Liver (tissue), 9 donors: Measurements from ENCODE around the gene FLT1. TPM values are rescaled to one million over a fixed set of nuclear protein-coding genes. Genes with fewer than 3 reads are reported as not detected.

ENCODE experiments used
- DNase-seq: peaks from one replicate; pipeline ENCODE4 v3.0.0-alpha.2; 2017; ENCODE audit warnings: low spot score
- H3K27ac ChIP-seq, 2 donors: one replicate each; pipeline ENCODE4 v1.7.0; 2013; ENCODE audit warnings: inconsistent platforms in 2 of 2, low read length in 2 of 2, control low read depth in 1 of 2, low read depth in 1 of 2, mild to moderate bottlenecking in 1 of 2
- H3K27me3 ChIP-seq, 4 donors: one replicate each; pipeline versions ENCODE4 v1.6.1 to v1.7.0; 2013; ENCODE audit warnings: low read length in 3 of 4, inconsistent platforms in 1 of 4, mild to moderate bottlenecking in 1 of 4, moderate library complexity in 1 of 4; ENCODE audit not compliant: control insufficient read depth in 4 of 4, insufficient read depth in 4 of 4
- H3K36me3 ChIP-seq, 4 donors: one replicate each; pipeline versions ENCODE4 v1.6.1 to v1.7.0; 2013; ENCODE audit warnings: low read length in 3 of 4, mild to moderate bottlenecking in 3 of 4, low read depth in 1 of 4, moderate library complexity in 1 of 4; ENCODE audit not compliant: control insufficient read depth in 4 of 4, insufficient read depth in 3 of 4
- H3K4me1 ChIP-seq, 4 donors: one replicate each; pipeline versions ENCODE4 v1.6.1 to v1.7.0; 2013; ENCODE audit warnings: low read length in 3 of 4, mild to moderate bottlenecking in 3 of 4, moderate library complexity in 1 of 4; ENCODE audit not compliant: control insufficient read depth in 4 of 4, insufficient read depth in 4 of 4
- H3K4me3 ChIP-seq, 3 donors: one replicate each; pipeline versions ENCODE4 v1.6.1 to v1.7.0; 2013; ENCODE audit warnings: low read length in 3 of 3, control low read depth in 1 of 3, low read depth in 1 of 3, mild to moderate bottlenecking in 1 of 3
- H3K9ac ChIP-seq, 2 donors: one replicate each; pipeline ENCODE4 v1.7.0; 2013; ENCODE audit warnings: low read length in 2 of 2, mild to moderate bottlenecking in 2 of 2, moderate library complexity in 2 of 2, control low read depth in 1 of 2, low read depth in 1 of 2
- H3K9me3 ChIP-seq, 4 donors: one replicate each; pipeline versions ENCODE4 v1.6.1 to v1.7.0; 2013; ENCODE audit warnings: low read length in 3 of 4; ENCODE audit not compliant: control insufficient read depth in 4 of 4
- EGR1 ChIP-seq, 2 donors: IDR thresholded peaks; 2 replicates each; pipeline ENCODE4 v1.6.1; 2016 to 2018; ENCODE audit warnings: antibody characterized with exemption in 2 of 2, low read depth in 2 of 2
- FOXA2 ChIP-seq: IDR thresholded peaks from 2 replicates; pipeline ENCODE4 v1.6.1; 2016; ENCODE audit warnings: antibody characterized with exemption
- GABPA ChIP-seq, 2 donors: IDR thresholded peaks in 1 of 2; conservative IDR thresholded peaks in 1 of 2; 2 replicates each; pipeline ENCODE4 v1.6.1; 2016; ENCODE audit warnings: antibody characterized with exemption in 2 of 2, mild to moderate bottlenecking in 1 of 2, moderate library complexity in 1 of 2
- HNF4A ChIP-seq, 2 donors: conservative IDR thresholded peaks; 2 replicates each; pipeline ENCODE4 v1.6.1; 2016; ENCODE audit warnings: antibody characterized with exemption in 2 of 2, mild to moderate bottlenecking in 2 of 2
- JUND ChIP-seq, 2 donors: IDR thresholded peaks; 2 replicates each; pipeline ENCODE4 v1.6.1; 2016; ENCODE audit warnings: antibody characterized with exemption in 2 of 2
- NR2F2 ChIP-seq: IDR thresholded peaks from 2 replicates; pipeline ENCODE4 v1.6.1; 2016; ENCODE audit warnings: antibody characterized with exemption
- RAD21 ChIP-seq, 2 donors: IDR thresholded peaks; 2 replicates each; pipeline ENCODE4 v1.6.1; 2016; ENCODE audit warnings: antibody characterized with exemption in 2 of 2, mild to moderate bottlenecking in 2 of 2
- RXRA ChIP-seq, 2 donors: IDR thresholded peaks; 2 replicates each; pipeline ENCODE4 v1.6.1; 2017 to 2018; ENCODE audit warnings: antibody characterized with exemption in 2 of 2, mild to moderate bottlenecking in 1 of 2
- SP1 ChIP-seq: IDR thresholded peaks from 2 replicates; pipeline ENCODE4 v1.6.1; 2018; ENCODE audit warnings: antibody characterized with exemption, mild to moderate bottlenecking
- TAF1 ChIP-seq: conservative IDR thresholded peaks from 2 replicates; pipeline ENCODE4 v1.6.1; 2016; ENCODE audit warnings: antibody characterized with exemption, mild to moderate bottlenecking
- YY1 ChIP-seq: IDR thresholded peaks from 2 replicates; pipeline ENCODE4 v1.6.1; 2016; ENCODE audit warnings: antibody characterized with exemption, mild to moderate bottlenecking
- WGBS: extraction: QIAGEN DNeasy Blood & Tissue Kit; methylation state at CpG from one replicate; pipeline ENCODE4 v1.1.7; 2013; 5-methylcytosine and 5-hydroxymethylcytosine counted together
- polyA plus RNA-seq, 2 donors: library from polyadenylated mRNA; stranded (reverse) in 1 of 2; unstranded in 1 of 2; fragments of 200-250 nt in 1 of 2; fragments of >200 nt in 1 of 2; fragmentation: Nextera tagmentation in 1 of 2; extraction: Ambion mirVana in 1 of 2; gene quantifications; one replicate each; pipeline versions ENCODE4 v1.2.1 to v1.2.3, GENCODE V29; 2013 to 2015
- total RNA-seq, 2 donors: library from RNA; depleted of rRNA; stranded (reverse); fragments of >200 nt; gene quantifications; one replicate each; pipeline ENCODE4 v1.2.3, GENCODE V29; 2014
- TF ChIP-seq, protein P1 (sequence below): IDR thresholded peaks from 2 replicates; pipeline ENCODE4 v1.6.1; 2016; ENCODE audit warnings: antibody characterized with exemption, mild to moderate bottlenecking
- TF ChIP-seq, protein P2 (sequence below): fragments of 150-350 bp; IDR thresholded peaks from 2 replicates; pipeline ENCODE4 v1.5.1; 2017; ENCODE audit warnings: improper control_type of control experiment, low read depth, low read length; ENCODE audit not compliant: missing input control
- TF ChIP-seq, protein P3 (sequence below): IDR thresholded peaks from 2 replicates; pipeline ENCODE4 v1.6.1; 2016; ENCODE audit warnings: antibody characterized with exemption
- TF ChIP-seq, protein P4 (sequence below): IDR thresholded peaks from 2 replicates; pipeline ENCODE4 v1.6.1; 2016; ENCODE audit warnings: antibody characterized with exemption
- TF ChIP-seq, protein P5 (sequence below): IDR thresholded peaks from 2 replicates; pipeline ENCODE4 v1.6.1; 2016; ENCODE audit warnings: antibody characterized with exemption
- donor health status: healthy.
- donor health status: healthy.
- donor health status: healthy.
- donor health status: healthy.
- donor health status: healthy.

Gene FLT1
- total and polyA plus RNA-seq, 4 donors: 4.1 to 19.7 (median 9.3) TPM

DNA sequence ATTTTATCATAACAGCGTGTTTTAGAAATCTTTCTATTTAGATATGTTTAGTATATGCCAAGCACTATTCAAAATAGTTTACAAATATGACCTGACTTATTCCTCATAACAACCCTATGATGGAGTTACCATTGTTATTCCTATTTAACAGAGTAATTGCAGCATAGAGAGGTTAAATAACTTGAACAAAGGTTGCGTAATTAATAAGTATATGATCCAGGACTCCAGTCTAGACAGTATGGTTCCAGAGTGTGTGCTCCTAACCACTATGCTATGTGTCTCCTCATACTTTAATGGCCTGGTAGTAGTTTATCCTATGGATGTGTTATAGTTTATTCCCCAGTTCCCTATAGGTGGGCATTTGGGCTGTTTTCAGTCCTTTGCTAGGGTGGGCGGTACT lies 211.3 kb downstream of the FLT1 start:
- Histone ChIP-seq H3K4me3 (no peak overlapping the region), H3K36me3 (peaks cover 6 to 38% (median 24%) of the 10 kb centered on the region in 4 donors), H3K9ac (no peak overlapping the region), H3K27me3 (no peaks in the 10 kb centered on the region), H3K4me1 (no peaks in the 10 kb centered on the region), H3K27ac (no peak overlapping the region), H3K9me3 (no peaks in the 10 kb centered on the region)
- TF ChIP-seq YY1 (no peak), RXRA (IDR thresholded peaks at IDR 0.05) (no peak), RAD21 (IDR thresholded peaks at IDR 0.05) (no peak), FOXA2 (no peak), EGR1 (IDR thresholded peaks at IDR 0.05; ENCODE audit: low read depth in 2 of 2) (no peak)
- TF ChIP-seq, protein P1, sequence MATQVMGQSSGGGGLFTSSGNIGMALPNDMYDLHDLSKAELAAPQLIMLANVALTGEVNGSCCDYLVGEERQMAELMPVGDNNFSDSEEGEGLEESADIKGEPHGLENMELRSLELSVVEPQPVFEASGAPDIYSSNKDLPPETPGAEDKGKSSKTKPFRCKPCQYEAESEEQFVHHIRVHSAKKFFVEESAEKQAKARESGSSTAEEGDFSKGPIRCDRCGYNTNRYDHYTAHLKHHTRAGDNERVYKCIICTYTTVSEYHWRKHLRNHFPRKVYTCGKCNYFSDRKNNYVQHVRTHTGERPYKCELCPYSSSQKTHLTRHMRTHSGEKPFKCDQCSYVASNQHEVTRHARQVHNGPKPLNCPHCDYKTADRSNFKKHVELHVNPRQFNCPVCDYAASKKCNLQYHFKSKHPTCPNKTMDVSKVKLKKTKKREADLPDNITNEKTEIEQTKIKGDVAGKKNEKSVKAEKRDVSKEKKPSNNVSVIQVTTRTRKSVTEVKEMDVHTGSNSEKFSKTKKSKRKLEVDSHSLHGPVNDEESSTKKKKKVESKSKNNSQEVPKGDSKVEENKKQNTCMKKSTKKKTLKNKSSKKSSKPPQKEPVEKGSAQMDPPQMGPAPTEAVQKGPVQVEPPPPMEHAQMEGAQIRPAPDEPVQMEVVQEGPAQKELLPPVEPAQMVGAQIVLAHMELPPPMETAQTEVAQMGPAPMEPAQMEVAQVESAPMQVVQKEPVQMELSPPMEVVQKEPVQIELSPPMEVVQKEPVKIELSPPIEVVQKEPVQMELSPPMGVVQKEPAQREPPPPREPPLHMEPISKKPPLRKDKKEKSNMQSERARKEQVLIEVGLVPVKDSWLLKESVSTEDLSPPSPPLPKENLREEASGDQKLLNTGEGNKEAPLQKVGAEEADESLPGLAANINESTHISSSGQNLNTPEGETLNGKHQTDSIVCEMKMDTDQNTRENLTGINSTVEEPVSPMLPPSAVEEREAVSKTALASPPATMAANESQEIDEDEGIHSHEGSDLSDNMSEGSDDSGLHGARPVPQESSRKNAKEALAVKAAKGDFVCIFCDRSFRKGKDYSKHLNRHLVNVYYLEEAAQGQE: no peak
- TF ChIP-seq, protein P2, sequence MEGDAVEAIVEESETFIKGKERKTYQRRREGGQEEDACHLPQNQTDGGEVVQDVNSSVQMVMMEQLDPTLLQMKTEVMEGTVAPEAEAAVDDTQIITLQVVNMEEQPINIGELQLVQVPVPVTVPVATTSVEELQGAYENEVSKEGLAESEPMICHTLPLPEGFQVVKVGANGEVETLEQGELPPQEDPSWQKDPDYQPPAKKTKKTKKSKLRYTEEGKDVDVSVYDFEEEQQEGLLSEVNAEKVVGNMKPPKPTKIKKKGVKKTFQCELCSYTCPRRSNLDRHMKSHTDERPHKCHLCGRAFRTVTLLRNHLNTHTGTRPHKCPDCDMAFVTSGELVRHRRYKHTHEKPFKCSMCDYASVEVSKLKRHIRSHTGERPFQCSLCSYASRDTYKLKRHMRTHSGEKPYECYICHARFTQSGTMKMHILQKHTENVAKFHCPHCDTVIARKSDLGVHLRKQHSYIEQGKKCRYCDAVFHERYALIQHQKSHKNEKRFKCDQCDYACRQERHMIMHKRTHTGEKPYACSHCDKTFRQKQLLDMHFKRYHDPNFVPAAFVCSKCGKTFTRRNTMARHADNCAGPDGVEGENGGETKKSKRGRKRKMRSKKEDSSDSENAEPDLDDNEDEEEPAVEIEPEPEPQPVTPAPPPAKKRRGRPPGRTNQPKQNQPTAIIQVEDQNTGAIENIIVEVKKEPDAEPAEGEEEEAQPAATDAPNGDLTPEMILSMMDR: no peak
- TF ChIP-seq, protein P3, sequence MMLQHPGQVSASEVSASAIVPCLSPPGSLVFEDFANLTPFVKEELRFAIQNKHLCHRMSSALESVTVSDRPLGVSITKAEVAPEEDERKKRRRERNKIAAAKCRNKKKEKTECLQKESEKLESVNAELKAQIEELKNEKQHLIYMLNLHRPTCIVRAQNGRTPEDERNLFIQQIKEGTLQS: no peak
- DNase-seq: no peak
- WGBS: over 99% methylated on average over 3 of the region's 3 CpGs

DNA sequence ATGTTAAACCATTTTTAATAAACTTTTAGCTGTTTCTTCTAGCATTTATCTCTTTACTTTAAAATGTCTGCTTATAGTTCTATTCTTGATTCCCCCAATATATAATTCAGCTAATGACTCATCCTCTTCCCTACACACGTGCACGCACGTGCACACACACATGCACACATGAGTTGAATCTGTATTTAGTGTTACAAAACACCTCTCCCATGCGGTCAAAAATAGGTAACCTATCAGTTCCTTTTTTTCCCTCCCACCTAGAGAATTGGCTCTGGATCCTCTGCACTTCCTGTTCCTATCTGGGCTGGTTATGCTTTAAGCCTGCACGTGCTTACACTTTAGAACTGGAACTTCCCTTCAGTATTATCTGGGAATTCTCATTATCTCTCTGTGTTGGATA lies 212.5 kb downstream of the FLT1 start:
- H3K9ac ChIP-seq: no peak overlapping the region
- no peak overlapping the region for H3K27ac ChIP-seq
- TF ChIP-seq HNF4A (conservative IDR thresholded peaks at IDR 0.05) (no peak), YY1 (no peak), RXRA (IDR thresholded peaks at IDR 0.05) (no peak), EGR1 (IDR thresholded peaks at IDR 0.05; ENCODE audit: low read depth in 2 of 2) (no peak), SP1 (no peak), NR2F2 (no peak), JUND (IDR thresholded peaks at IDR 0.05) (no peak), TAF1 (no peak), GABPA (IDR thresholded peaks at IDR 0.05 in 1 of 2, conservative IDR thresholded peaks at IDR 0.05 in 1 of 2) (no peak)
- TF ChIP-seq, protein P1: no peak
- TF ChIP-seq, protein P4, sequence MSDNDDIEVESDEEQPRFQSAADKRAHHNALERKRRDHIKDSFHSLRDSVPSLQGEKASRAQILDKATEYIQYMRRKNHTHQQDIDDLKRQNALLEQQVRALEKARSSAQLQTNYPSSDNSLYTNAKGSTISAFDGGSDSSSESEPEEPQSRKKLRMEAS: no peak
- TF ChIP-seq, protein P5, sequence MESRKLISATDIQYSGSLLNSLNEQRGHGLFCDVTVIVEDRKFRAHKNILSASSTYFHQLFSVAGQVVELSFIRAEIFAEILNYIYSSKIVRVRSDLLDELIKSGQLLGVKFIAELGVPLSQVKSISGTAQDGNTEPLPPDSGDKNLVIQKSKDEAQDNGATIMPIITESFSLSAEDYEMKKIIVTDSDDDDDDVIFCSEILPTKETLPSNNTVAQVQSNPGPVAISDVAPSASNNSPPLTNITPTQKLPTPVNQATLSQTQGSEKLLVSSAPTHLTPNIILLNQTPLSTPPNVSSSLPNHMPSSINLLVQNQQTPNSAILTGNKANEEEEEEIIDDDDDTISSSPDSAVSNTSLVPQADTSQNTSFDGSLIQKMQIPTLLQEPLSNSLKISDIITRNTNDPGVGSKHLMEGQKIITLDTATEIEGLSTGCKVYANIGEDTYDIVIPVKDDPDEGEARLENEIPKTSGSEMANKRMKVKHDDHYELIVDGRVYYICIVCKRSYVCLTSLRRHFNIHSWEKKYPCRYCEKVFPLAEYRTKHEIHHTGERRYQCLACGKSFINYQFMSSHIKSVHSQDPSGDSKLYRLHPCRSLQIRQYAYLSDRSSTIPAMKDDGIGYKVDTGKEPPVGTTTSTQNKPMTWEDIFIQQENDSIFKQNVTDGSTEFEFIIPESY: no peak
- no peaks in the 10 kb centered on the region for H3K4me1 ChIP-seq
- no peak overlapping the region for H3K4me3 ChIP-seq
- WGBS: 78% methylated on average over 5 of the region's 5 CpGs
- H3K9me3 ChIP-seq: no peaks in the 10 kb centered on the region
- no peak for DNase-seq
- H3K36me3 ChIP-seq: peaks cover 10 to 39% (median 25%) of the 10 kb centered on the region in 4 donors
- no peaks in the 10 kb centered on the region for H3K27me3 ChIP-seq
